Liver (tissue), 9 donors: ENCODE measurements around the gene ECSIT. TPM values are rescaled to one million over a fixed set of nuclear protein-coding genes. Genes with fewer than 3 reads are reported as not detected.

Experiments
- DNase-seq: peaks from one replicate; pipeline ENCODE4 v3.0.0-alpha.2; 2017; ENCODE audit warnings: low spot score
- H3K27ac ChIP-seq, 2 donors: one replicate each; pipeline ENCODE4 v1.7.0; 2013; ENCODE audit warnings: inconsistent platforms in 2 of 2, low read length in 2 of 2, control low read depth in 1 of 2, low read depth in 1 of 2, mild to moderate bottlenecking in 1 of 2
- H3K27me3 ChIP-seq, 4 donors: one replicate each; pipeline versions ENCODE4 v1.6.1 to v1.7.0; 2013; ENCODE audit warnings: low read length in 3 of 4, inconsistent platforms in 1 of 4, mild to moderate bottlenecking in 1 of 4, moderate library complexity in 1 of 4; ENCODE audit not compliant: control insufficient read depth in 4 of 4, insufficient read depth in 4 of 4
- H3K36me3 ChIP-seq, 4 donors: one replicate each; pipeline versions ENCODE4 v1.6.1 to v1.7.0; 2013; ENCODE audit warnings: low read length in 3 of 4, mild to moderate bottlenecking in 3 of 4, low read depth in 1 of 4, moderate library complexity in 1 of 4; ENCODE audit not compliant: control insufficient read depth in 4 of 4, insufficient read depth in 3 of 4
- H3K4me1 ChIP-seq, 4 donors: one replicate each; pipeline versions ENCODE4 v1.6.1 to v1.7.0; 2013; ENCODE audit warnings: low read length in 3 of 4, mild to moderate bottlenecking in 3 of 4, moderate library complexity in 1 of 4; ENCODE audit not compliant: control insufficient read depth in 4 of 4, insufficient read depth in 4 of 4
- H3K4me3 ChIP-seq, 3 donors: one replicate each; pipeline versions ENCODE4 v1.6.1 to v1.7.0; 2013; ENCODE audit warnings: low read length in 3 of 3, control low read depth in 1 of 3, low read depth in 1 of 3, mild to moderate bottlenecking in 1 of 3
- H3K9ac ChIP-seq, 2 donors: one replicate each; pipeline ENCODE4 v1.7.0; 2013; ENCODE audit warnings: low read length in 2 of 2, mild to moderate bottlenecking in 2 of 2, moderate library complexity in 2 of 2, control low read depth in 1 of 2, low read depth in 1 of 2
- H3K9me3 ChIP-seq, 4 donors: one replicate each; pipeline versions ENCODE4 v1.6.1 to v1.7.0; 2013; ENCODE audit warnings: low read length in 3 of 4; ENCODE audit not compliant: control insufficient read depth in 4 of 4
- ATF3 ChIP-seq: IDR thresholded peaks from 2 replicates; pipeline ENCODE4 v1.6.1; 2016; ENCODE audit warnings: antibody characterized with exemption
- CTCF ChIP-seq: fragments of 150-350 bp; IDR thresholded peaks from 2 replicates; pipeline ENCODE4 v1.5.1; 2017; ENCODE audit warnings: improper control_type of control experiment, low read depth, low read length; ENCODE audit not compliant: missing input control
- EGR1 ChIP-seq, 2 donors: IDR thresholded peaks; 2 replicates each; pipeline ENCODE4 v1.6.1; 2016 to 2018; ENCODE audit warnings: antibody characterized with exemption in 2 of 2, low read depth in 2 of 2
- FOXA1 ChIP-seq: IDR thresholded peaks from 2 replicates; pipeline ENCODE4 v1.6.1; 2016; ENCODE audit warnings: antibody characterized with exemption
- FOXA2 ChIP-seq: IDR thresholded peaks from 2 replicates; pipeline ENCODE4 v1.6.1; 2016; ENCODE audit warnings: antibody characterized with exemption
- GABPA ChIP-seq, 2 donors: IDR thresholded peaks in 1 of 2; conservative IDR thresholded peaks in 1 of 2; 2 replicates each; pipeline ENCODE4 v1.6.1; 2016; ENCODE audit warnings: antibody characterized with exemption in 2 of 2, mild to moderate bottlenecking in 1 of 2, moderate library complexity in 1 of 2
- HNF4A ChIP-seq, 2 donors: conservative IDR thresholded peaks; 2 replicates each; pipeline ENCODE4 v1.6.1; 2016; ENCODE audit warnings: antibody characterized with exemption in 2 of 2, mild to moderate bottlenecking in 2 of 2
- HNF4G ChIP-seq: IDR thresholded peaks from 2 replicates; pipeline ENCODE4 v1.6.1; 2016; ENCODE audit warnings: antibody characterized with exemption
- JUND ChIP-seq, 2 donors: IDR thresholded peaks; 2 replicates each; pipeline ENCODE4 v1.6.1; 2016; ENCODE audit warnings: antibody characterized with exemption in 2 of 2
- MAX ChIP-seq: IDR thresholded peaks from 2 replicates; pipeline ENCODE4 v1.6.1; 2016; ENCODE audit warnings: antibody characterized with exemption
- NR2F2 ChIP-seq: IDR thresholded peaks from 2 replicates; pipeline ENCODE4 v1.6.1; 2016; ENCODE audit warnings: antibody characterized with exemption
- RAD21 ChIP-seq, 2 donors: IDR thresholded peaks; 2 replicates each; pipeline ENCODE4 v1.6.1; 2016; ENCODE audit warnings: antibody characterized with exemption in 2 of 2, mild to moderate bottlenecking in 2 of 2
- REST ChIP-seq: IDR thresholded peaks from 2 replicates; pipeline ENCODE4 v1.6.1; 2016; ENCODE audit warnings: antibody characterized with exemption, mild to moderate bottlenecking
- RXRA ChIP-seq, 2 donors: IDR thresholded peaks; 2 replicates each; pipeline ENCODE4 v1.6.1; 2017 to 2018; ENCODE audit warnings: antibody characterized with exemption in 2 of 2, mild to moderate bottlenecking in 1 of 2
- SP1 ChIP-seq: IDR thresholded peaks from 2 replicates; pipeline ENCODE4 v1.6.1; 2018; ENCODE audit warnings: antibody characterized with exemption, mild to moderate bottlenecking
- TAF1 ChIP-seq: conservative IDR thresholded peaks from 2 replicates; pipeline ENCODE4 v1.6.1; 2016; ENCODE audit warnings: antibody characterized with exemption, mild to moderate bottlenecking
- YY1 ChIP-seq: IDR thresholded peaks from 2 replicates; pipeline ENCODE4 v1.6.1; 2016; ENCODE audit warnings: antibody characterized with exemption, mild to moderate bottlenecking
- ZBTB33 ChIP-seq: IDR thresholded peaks from 2 replicates; pipeline ENCODE4 v1.6.1; 2016; ENCODE audit warnings: antibody characterized with exemption
- WGBS: extraction: QIAGEN DNeasy Blood & Tissue Kit; methylation state at CpG from one replicate; pipeline ENCODE4 v1.1.7; 2013; 5-methylcytosine and 5-hydroxymethylcytosine counted together
- polyA plus RNA-seq, 2 donors: library from polyadenylated mRNA; stranded (reverse) in 1 of 2; unstranded in 1 of 2; fragments of 200-250 nt in 1 of 2; fragments of >200 nt in 1 of 2; fragmentation: Nextera tagmentation in 1 of 2; extraction: Ambion mirVana in 1 of 2; gene quantifications; one replicate each; pipeline versions ENCODE4 v1.2.1 to v1.2.3, GENCODE V29; 2013 to 2015
- total RNA-seq, 2 donors: library from RNA; depleted of rRNA; stranded (reverse); fragments of >200 nt; gene quantifications; one replicate each; pipeline ENCODE4 v1.2.3, GENCODE V29; 2014
- donor health status: healthy.
- donor health status: healthy.
- donor health status: healthy.
- donor health status: healthy.
- donor health status: healthy.

Gene ECSIT
- total and polyA plus RNA-seq, 4 donors = 20.5 to 37.4 (median 31.0) TPM

- no peak for TF ChIP-seq RXRA (IDR thresholded peaks at IDR 0.05)
- TF ChIP-seq TAF1 = no peak
- TF ChIP-seq SP1 = no peak
- TF ChIP-seq HNF4A (conservative IDR thresholded peaks at IDR 0.05) = no peak
- TF ChIP-seq ATF3 = no peak
- no peak for TF ChIP-seq GABPA (IDR thresholded peaks at IDR 0.05 in 1 of 2, conservative IDR thresholded peaks at IDR 0.05 in 1 of 2)
- TF ChIP-seq EGR1 (IDR thresholded peaks at IDR 0.05; ENCODE audit: low read depth in 2 of 2) = no peak
- no peak for TF ChIP-seq NR2F2
- no peak for TF ChIP-seq YY1
- no peak for TF ChIP-seq FOXA2
- TF ChIP-seq REST = no peak
- no peak for TF ChIP-seq CTCF
- no peak for TF ChIP-seq ZBTB33
- no peak for TF ChIP-seq RAD21 (IDR thresholded peaks at IDR 0.05)
- no peak for TF ChIP-seq HNF4G
- TF ChIP-seq MAX = no peak
- no peak for TF ChIP-seq JUND (IDR thresholded peaks at IDR 0.05)
- TF ChIP-seq FOXA1 = no peak
- peaks cover 0 to 5% (median under 1%) of the 10 kb centered on the region in 4 donors for H3K36me3 ChIP-seq
- H3K4me3 ChIP-seq = peak overlapping the region; percentile 65 to 90 (median 81)
- H3K4me1 ChIP-seq = peaks cover 5 to 14% (median 12%) of the 10 kb centered on the region in 4 donors
- H3K9ac ChIP-seq = peak overlapping the region in 1 of 2 donors; percentile 83
- H3K27me3 ChIP-seq = no peaks in the 10 kb centered on the region
- peak overlapping the region; percentile 98 to 99 for H3K27ac ChIP-seq
- H3K9me3 ChIP-seq = no peaks in the 10 kb centered on the region
- no peak for DNase-seq
- WGBS = 33% methylated on average over 20 of the region's 20 CpGs
These were observed 22.8 kb downstream of the ECSIT start for GRCh38 chr19:11506101-11506555.
